HG02840 (cell line): ENCODE measurements around the gene ZBBX.
"Not testable (repeated sequence)": the region's sequence is repeated elsewhere in the genome, so short reads cannot be mapped to it uniquely, and the experiment has no call there.

Source experiments
- ATAC-seq: cut with Tn5 transposase; IDR thresholded peaks from one replicate; pipeline ENCODE4 v1.9.1; 2021; ENCODE audit warnings: mild to moderate bottlenecking, moderate library complexity, moderate number of reproducible peaks; ENCODE audit not compliant: unreplicated experiment, low FRiP score

Gene ZBBX, protein sequence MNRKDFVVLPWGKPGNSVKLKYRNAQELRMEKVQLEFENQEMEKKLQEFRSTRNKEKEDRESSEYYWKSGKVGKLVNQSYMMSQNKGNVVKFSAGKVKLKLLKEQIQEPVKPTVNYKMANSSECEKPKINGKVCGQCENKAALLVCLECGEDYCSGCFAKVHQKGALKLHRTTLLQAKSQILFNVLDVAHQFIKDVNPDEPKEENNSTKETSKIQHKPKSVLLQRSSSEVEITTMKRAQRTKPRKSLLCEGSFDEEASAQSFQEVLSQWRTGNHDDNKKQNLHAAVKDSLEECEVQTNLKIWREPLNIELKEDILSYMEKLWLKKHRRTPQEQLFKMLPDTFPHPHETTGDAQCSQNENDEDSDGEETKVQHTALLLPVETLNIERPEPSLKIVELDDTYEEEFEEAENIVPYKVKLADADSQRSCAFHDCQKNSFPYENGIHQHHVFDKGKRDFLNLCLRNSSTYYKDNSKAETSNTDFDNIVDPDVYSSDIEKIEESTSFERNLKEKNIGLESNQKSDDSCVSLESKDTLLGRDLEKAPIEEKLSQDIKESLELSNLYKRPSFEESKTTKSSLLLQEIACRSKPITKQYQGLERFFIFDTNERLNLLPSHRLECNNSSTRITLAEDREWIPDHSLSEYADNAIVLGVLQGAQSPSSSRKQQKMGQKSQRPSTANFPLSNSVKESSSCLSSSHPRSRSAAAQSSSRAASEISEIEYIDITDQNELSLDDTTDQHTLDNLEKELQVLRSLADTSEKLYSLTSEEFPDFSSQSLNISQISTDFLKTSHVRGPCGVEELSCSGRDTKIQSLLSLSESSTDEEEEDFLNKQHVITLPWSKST

DNA sequence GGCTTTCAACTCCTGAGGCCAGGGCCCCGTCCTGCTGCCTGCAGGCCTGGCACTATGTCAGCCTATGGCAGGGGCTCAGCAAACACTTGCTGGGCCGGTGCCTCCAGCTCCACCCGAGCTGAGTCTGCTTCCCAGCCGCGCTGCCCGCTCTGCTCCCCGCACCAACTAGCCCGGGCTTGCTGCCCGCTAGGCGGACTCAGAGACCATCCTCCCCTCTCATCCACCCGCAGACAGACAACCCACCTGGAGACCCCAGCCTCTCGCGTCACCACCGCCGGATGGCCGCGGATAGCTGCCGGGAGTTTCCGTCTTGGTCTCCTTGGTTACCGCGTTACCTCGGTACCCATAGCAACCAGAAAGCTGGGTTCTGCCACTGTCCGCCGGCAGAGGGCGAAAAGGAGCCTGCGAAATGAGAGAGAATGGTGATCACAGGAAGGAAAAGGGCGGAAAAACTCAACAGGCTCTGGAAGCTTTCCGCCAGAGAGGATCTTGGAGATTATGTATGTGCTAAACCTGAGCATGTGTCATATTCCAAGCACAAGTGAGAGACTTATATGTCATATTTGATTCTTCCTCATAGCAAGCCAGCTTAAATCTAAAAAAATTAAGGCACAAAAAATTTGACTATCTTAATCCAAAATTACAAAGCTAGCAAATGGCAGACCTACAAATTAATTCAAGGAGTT, at the start of gene ZBBX:
TSS of gene ZBBX (minus strand) at position 294 of the 686 bp plus-strand sequence. CDS start 7,396 bp downstream, outside the sequence.
- peak; percentile 100 for ATAC-seq

DNA sequence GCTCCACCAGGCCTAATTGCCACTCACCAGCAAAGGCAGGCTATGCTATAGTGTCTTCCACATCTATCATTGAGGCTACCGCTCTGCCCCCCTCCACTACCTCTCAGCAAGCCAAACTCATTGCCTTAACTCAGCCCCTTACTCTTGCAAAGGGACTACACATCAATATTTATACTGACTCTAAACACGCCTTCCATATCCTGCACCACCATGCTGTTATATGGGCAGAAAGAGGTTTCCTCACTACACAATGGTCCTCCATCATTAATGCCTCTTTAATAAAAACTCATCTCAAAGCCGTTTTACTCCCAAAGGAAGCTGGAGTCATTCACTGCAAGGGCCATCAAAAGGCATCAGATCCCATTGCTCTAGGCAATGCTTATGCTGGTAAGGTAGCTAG, 46.9 kb upstream of the ZBBX start:
- not testable (repeated sequence) for ATAC-seq

DNA sequence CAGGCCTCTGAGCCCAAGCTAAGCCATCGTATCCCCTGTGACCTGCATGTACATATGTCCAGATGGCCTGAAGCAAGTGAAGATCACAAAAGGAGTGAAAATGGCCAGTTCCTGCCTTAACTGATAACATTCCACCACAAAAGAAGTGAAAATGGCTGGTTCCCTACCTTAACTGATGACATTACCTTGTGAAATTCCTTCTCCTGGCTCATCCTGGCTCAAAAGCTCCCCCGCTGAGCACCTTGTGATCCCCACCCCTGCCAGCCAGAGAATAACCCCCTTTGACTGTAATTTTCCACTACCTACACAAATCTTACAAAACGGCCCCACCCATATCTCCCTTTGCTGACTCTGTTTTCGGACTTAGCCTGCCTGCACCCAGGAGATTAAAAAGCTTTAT, 42.3 kb upstream of the ZBBX start:
- not testable (repeated sequence) for ATAC-seq

DNA sequence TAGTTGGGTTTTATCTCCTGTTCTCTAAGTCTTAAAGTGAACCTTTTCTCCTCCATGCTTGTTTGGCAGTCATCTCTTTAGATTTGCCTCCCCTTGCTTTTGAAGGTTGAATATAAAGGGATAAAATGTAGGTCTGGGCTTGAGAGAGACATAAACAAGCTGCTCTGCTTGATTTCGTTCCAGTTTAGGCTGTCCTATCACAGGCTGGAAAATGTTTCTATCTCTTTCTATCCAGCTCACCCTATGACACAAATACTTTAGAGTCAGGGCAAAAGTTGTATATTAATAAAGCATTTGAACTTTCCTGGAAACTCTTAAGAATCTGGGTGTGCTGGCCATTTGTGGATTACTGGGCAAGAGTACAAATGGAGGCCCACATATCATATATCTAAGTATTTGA, 29.5 kb upstream of the ZBBX start:
- ATAC-seq, result no peak

DNA sequence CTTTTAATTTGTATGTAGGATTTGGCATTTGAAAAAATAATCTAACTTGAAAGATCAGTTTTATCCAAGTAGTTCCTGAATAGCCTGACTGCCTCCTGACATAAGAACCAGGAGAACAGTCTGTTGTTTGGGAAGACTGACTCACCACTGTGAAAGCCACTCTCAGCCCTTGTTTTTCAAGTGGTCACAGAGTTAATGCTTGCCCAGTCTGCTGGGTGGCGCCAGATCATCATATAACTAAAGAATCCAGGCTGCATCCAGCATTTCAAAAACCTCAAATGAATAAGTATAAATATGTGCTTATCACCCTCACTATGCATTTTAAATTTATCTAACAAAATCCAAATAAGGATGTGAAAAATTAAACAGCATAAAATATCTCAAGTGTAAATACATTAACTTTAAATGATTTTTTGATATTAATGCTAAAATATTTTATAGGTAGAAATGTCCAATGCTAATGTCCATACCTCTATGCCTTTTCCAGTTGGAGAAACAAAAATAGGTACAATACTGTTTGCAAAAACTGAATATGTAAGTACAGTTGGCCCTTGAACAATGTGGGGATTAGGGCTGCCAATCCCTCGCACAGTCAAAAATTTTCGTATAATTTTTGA, 26.9 kb upstream of the ZBBX start:
- ATAC-seq, result no peak

DNA sequence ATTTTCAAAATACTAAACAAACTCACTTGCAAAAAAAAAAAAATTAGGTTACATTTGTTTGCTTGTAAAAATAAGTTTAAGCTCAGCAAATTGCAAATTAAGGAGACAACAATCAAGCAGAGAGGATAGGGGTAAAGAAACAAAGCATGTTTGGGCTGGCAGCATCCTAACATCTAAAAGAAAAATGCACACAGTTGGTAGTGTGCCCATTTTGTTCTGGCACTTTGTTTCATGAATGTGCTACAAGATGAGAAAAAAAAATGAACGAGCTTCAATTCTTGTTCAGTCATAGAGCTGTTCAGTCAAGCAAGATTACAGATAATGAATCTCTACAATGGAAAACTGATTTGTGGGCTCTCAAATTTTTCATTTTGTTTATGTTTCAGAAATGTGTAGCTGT, 17.7 kb upstream of the ZBBX start:
- ATAC-seq, result no peak

DNA sequence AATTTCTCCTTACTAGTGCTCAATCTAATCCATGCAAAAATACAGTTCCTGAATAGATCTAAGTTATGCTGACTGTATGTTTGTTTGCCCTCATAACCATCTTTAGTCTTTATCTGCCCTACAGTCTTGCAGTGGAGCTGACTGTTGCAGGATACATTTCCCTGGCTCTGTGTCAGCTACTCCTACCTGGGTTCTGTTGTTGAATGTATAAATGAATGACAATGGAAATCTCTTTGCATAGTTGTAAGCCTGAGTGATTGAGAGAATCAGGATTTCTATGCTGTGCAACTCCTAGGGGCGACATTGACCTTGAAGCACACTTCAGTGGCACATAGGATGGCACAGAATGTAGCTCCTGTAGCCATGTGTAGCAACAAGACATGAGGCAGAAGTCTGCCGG, 16.0 kb upstream of the ZBBX start:
- no peak for ATAC-seq

DNA sequence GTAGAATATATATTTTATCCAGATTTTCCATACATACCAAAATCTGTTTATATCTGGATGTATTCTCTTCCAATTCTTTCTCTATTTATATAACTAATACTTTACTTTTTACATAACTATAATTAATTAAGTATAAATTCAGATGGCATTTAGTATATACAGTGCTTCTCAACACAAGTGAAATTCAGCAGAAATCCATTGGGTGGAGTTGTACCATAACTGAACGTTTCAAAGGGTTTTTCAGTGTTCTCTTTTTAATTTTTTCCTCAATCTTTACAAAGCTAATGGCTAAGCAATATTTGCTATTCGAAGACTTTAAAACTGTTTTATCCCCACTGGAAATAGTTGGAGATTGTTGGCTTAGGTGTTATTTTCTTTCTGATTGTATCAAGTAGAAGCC, 13.9 kb upstream of the ZBBX start:
- ATAC-seq, result no peak

DNA sequence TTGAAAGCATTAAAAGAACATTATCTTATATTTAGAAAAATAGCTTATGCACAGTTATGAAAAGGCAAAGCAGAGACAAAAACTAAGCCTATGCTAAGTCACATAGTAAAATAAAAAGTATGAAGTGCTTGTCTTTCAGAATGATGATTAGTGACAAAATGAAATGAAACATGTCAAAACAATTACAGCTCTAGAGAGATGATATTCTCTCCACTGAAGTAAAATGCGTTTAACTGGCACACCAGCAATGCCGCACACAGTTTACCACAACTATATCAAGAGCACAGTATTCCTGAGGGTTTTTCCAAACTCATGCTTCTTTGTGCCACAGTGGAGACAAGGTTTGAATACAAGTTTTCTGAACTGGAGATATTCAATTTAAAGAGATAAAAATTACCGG, 2.1 kb upstream of the ZBBX start:
- ATAC-seq, result no peak

DNA sequence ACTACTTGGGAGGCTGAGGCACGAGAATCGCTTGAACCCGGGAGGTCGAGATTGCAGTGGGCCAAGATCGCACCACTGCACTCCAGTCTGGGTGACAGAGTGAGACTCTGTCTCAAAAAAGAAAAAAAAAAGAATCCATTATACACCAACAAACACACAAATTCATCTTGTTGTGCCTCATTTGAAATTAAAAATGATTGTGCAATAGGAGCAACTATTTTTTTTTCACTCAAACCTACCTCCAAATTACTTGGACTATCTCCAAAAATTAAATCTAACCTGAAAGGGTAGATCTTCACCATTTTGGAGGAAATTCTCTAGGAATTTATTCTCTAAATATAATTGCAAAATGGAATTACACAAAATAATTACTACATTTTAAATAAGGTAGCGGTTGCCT, 4.6 kb downstream of the ZBBX start:
- no peak for ATAC-seq

DNA sequence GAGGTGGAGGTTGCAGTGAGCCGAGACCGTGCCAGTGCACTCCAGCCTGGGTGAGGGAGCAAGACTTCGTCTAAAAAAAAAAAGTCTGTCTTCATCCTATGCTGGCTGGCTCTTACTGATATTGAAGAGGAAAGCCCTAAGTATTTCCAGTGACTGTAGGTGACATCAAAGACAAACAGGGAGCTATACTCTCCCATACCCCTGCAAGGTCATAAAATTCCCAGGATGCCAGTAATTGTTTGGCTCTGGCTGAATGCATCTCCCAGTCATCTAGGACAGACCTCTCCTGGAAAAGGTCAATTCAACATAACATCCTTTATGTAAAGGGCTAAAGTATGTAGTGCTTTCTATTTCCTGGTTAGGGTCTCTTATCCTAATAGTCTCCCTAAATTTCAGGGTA, 8.0 kb downstream of the ZBBX start:
- no peak for ATAC-seq

DNA sequence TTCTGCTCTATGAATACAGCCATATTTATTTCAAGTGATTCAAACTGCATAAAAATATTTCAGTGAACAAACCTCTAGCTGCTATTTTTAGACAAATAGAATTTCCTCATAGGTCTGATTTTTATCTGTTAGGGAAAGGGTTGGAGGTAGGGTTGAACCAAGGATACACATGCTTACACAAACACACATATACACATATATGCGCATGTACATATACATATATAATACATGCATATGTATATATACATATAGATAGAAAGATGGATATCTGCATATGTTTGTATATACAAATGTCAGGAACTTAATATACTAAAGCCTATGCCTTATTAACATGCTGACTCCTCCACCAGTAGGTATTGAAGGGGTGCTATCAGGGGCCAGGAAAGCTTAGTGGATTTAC, 18.1 kb downstream of the ZBBX start:
- ATAC-seq, result no peak

DNA sequence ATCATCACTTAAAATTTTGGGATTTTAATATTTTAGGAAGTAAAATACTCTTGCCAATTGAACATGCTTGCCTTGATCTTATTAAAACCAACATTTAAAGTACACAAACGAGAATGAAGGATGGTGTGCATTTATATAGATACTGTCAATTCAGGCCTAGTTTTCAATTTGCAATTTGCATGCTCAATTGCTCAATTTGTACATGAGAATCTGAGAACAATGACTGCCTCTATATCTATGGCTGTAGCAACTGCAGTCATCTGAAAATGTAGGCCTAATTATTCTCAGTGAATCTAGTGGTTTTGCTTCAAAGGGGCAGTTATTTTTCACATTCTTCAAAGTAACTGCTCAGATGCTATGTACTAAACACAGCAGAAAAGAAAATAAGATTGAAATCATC, 18.8 kb downstream of the ZBBX start:
- no peak for ATAC-seq

DNA sequence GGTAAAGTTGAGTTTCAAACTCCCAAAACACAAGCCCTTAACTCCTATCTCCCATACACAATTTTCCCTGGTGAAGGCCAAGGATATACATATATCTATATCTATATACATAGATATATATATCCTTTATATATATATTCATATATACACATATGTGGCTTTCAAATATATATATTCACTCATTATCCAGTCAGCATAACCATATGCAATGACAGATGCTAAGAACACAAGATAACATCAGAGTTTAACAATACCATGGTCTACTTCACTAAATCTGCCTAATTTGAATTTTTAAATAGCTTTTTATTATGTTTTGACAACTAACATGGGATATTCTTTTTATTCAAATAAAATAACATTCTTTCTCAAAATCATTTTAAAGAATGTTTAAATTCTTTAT, 24.7 kb downstream of the ZBBX start:
- no peak for ATAC-seq

DNA sequence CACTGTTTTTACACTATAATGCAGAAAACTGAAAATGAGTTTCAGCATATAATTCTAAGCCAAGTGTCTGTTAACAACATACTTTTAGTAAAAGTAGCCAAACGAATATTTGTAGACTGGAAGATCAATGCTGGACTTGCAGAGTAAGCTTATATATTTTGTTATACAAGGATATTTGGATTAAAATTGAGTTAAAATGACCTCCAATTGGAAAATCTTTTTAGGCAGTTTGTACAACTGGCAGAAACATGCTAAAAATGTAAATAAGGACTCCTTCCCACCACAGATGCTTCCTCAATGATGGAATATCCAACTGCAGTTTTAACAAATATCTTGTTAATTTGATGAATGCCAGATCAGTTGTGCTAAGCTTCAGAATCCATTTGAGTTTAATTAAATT, 25.3 kb downstream of the ZBBX start:
- no peak for ATAC-seq

DNA sequence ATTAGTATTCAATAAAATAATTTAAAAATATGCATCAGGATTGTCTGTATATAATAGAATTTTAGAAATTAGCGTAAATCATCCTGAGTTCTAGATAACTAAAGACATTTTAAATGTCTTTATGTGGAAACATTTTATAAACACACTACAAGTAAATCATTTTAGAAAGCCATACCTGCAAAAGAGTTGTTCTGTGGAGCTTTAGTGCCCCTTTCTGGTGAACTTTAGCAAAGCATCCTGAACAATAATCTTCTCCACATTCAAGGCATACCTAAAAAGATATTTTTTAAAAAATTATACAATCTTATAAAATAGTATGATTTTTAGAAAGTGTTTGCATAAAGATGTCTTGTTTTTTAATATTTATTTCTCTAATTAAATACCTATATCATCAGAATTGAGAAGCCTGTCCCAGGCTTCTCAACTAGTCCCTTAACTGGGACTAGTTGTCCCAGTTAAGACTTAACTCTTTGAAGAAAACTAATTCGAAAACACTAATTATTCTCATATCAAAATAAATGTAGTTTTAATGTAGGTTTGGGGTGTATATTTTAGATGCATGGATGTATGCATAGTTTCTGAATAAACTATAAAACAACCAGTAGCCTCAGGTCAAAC, 29.7 kb downstream of the ZBBX start:
- no peak for ATAC-seq

DNA sequence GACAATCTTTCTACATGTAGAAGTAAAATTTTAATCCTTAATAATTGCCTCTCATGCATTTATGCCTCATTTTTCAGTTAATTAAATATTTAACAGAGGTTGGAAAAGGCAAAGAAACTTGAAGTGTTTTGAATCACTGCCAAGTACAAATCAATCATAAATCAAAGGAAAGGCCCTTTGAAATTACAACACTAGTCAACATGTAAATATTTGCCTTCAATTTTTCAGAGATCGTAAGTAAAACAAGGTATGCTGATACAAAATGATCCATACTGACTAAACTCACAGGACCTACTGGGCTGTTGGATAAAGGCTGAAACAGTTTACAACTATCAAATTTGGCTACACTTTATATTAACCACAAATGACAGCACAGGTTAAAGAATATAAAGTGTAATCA, 33.9 kb downstream of the ZBBX start:
- ATAC-seq, result no peak

DNA sequence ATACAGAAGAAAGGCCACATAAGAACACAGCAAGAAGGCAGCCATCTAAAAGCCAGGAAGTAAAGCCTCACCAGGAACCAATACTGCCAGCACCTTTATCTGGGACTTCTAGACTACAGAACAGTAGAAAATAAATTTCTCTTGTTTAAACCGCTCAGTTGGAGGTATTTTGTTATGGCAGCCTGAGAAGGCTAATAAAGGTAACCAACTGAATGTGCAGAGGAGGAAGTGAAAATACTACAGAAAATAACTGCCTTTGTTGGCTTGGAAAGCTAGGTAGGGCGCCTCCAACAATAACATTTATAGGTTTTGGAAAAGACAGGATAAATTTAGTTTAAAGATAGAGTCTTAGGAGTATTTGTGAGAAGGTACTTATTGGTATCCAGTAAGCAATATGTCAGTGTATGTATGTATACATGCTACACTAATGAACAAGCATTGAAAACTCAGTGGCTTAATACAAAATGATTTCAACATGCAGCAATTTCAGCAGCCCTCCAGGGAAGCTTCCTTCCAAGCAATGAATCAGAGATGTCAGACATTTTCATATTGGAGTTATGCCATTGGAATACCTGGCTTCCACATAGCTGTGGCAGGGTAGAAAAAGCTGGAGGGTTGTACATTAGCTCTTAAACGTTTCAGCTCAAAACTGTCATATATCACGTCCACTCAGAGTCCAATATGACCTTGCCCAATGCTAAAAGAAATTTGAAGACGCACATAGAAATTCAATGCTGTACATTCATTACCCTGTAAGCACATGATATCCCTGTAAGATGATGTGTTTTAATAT, 48.9 kb downstream of the ZBBX start:
- ATAC-seq, result no peak

DNA sequence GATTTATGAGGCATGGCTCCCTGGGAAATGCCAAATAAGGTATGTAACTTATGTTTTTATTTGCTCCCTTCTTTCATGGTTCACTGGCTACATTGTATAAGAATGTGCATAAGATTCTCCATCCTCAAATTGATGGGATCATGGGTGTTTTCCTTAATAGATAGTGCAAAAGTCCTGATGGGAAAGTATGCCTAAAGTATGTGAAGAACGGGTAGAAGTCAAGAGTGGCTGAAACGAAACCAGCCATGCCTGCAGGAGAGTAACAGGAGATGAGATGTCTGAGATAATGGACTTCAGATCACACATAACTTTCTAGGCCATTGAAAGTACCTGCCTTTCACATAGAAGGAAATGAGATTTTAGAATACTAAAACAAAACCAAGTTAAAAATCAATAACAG, 56.5 kb downstream of the ZBBX start:
- ATAC-seq, result no peak
